HEK293 (cell line): ENCODE data around the gene TRIM7.

Experiments
- BCL11B ChIP-seq: fragments of 450-650 bp; formaldehyde crosslinking; IDR thresholded peaks from 2 replicates; pipeline ENCODE4 v1.5.1; 2016; ENCODE audit warnings: low read depth, missing biosample characterization, missing genetic modification characterization
- EGR2 ChIP-seq: fragments of 450-650 bp; formaldehyde crosslinking; IDR thresholded peaks from 2 replicates; pipeline ENCODE4 v1.5.1; 2016; ENCODE audit warnings: low read depth, missing biosample characterization, missing genetic modification characterization
- GFI1B ChIP-seq: fragments of 450-650 bp; formaldehyde crosslinking; IDR thresholded peaks from 2 replicates; pipeline ENCODE4 v1.5.1; 2016; ENCODE audit warnings: missing biosample characterization, missing genetic modification characterization
- KLF16 ChIP-seq: fragments of 450-650 bp; formaldehyde crosslinking; IDR thresholded peaks from 2 replicates; pipeline ENCODE4 v1.5.1; 2017; ENCODE audit warnings: missing biosample characterization, missing genetic modification characterization
- KLF8 ChIP-seq: fragments of 450-650 bp; formaldehyde crosslinking; IDR thresholded peaks from 2 replicates; pipeline ENCODE4 v1.5.1; 2016; ENCODE audit warnings: missing biosample characterization, missing genetic modification characterization
- KLF9 ChIP-seq: fragments of 450-650 bp; formaldehyde crosslinking; IDR thresholded peaks from 2 replicates; pipeline ENCODE4 v1.5.1; 2016; ENCODE audit warnings: missing biosample characterization, missing genetic modification characterization, low read depth
- OVOL3 ChIP-seq: fragments of 450-650 bp; formaldehyde crosslinking; IDR thresholded peaks from 2 replicates; pipeline ENCODE4 v1.5.1; 2016; ENCODE audit warnings: missing biosample characterization, missing genetic modification characterization
- SP7 ChIP-seq: fragments of 450-650 bp; formaldehyde crosslinking; IDR thresholded peaks from 2 replicates; pipeline ENCODE4 v1.5.1; 2016; ENCODE audit warnings: missing biosample characterization, missing genetic modification characterization
- ZFP3 ChIP-seq: fragments of 450-650 bp; formaldehyde crosslinking; IDR thresholded peaks from 2 replicates; pipeline ENCODE4 v1.5.1; 2016; ENCODE audit warnings: low read depth, missing biosample characterization, missing genetic modification characterization
- ZNF112 ChIP-seq: fragments of 450-650 bp; formaldehyde crosslinking; IDR thresholded peaks from 2 replicates; pipeline ENCODE4 v1.5.0; 2017; ENCODE audit warnings: missing biosample characterization, missing genetic modification characterization
- ZNF132 ChIP-seq: fragments of 450-650 bp; formaldehyde crosslinking; IDR thresholded peaks from 2 replicates; pipeline ENCODE4 v1.5.1; 2017; ENCODE audit warnings: missing biosample characterization, missing genetic modification characterization, borderline replicate concordance
- ZNF157 ChIP-seq: fragments of 450-650 bp; formaldehyde crosslinking; IDR thresholded peaks from 2 replicates; pipeline ENCODE4 v1.5.1; 2016; ENCODE audit warnings: missing biosample characterization, missing genetic modification characterization
- ZNF184 ChIP-seq: fragments of 450-650 bp; IDR thresholded peaks from 2 replicates; pipeline ENCODE4 v1.5.1; 2018; ENCODE audit warnings: missing biosample characterization, mild to moderate bottlenecking, missing genetic modification characterization
- ZNF202 ChIP-seq: fragments of 450-650 bp; formaldehyde crosslinking; IDR thresholded peaks from 2 replicates; pipeline ENCODE4 v1.5.1; 2016; ENCODE audit warnings: missing biosample characterization, missing genetic modification characterization, borderline replicate concordance
- ZNF354C ChIP-seq: fragments of 450-650 bp; formaldehyde crosslinking; IDR thresholded peaks from 2 replicates; pipeline ENCODE4 v1.5.1; 2016; ENCODE audit warnings: missing biosample characterization, missing genetic modification characterization, low read depth, borderline replicate concordance
- ZNF560 ChIP-seq: fragments of 450-650 bp; formaldehyde crosslinking; IDR thresholded peaks from 2 replicates; pipeline ENCODE4 v1.5.1; 2017; ENCODE audit warnings: missing biosample characterization, missing genetic modification characterization, borderline replicate concordance
- ZNF596 ChIP-seq: fragments of 450-650 bp; IDR thresholded peaks from 2 replicates; pipeline ENCODE4 v1.5.0; 2018; ENCODE audit warnings: missing biosample characterization, mild to moderate bottlenecking, missing genetic modification characterization, moderate library complexity
- ZNF76 ChIP-seq: fragments of 450-650 bp; formaldehyde crosslinking; IDR thresholded peaks from 2 replicates; pipeline ENCODE4; 2016; ENCODE audit warnings: low read depth, missing biosample characterization, missing genetic modification characterization, borderline replicate concordance
- ZNF776 ChIP-seq: fragments of 450-650 bp; formaldehyde crosslinking; IDR thresholded peaks from 2 replicates; pipeline ENCODE4 v1.5.0; 2017; ENCODE audit warnings: missing biosample characterization, missing genetic modification characterization, borderline replicate concordance
- ZNF792 ChIP-seq: fragments of 450-650 bp; formaldehyde crosslinking; IDR thresholded peaks from 2 replicates; pipeline ENCODE4 v1.5.1; 2016; ENCODE audit warnings: missing biosample characterization, missing genetic modification characterization
- TF ChIP-seq, protein P1 (sequence below): fragments of 450-650 bp; formaldehyde crosslinking; IDR thresholded peaks from 2 replicates; pipeline ENCODE4 v1.5.1; 2016; ENCODE audit warnings: missing biosample characterization, missing genetic modification characterization
- TF ChIP-seq, protein P2 (sequence below): fragments of 450-650 bp; formaldehyde crosslinking; IDR thresholded peaks from 2 replicates; pipeline ENCODE4 v1.5.1; 2016; ENCODE audit warnings: missing biosample characterization, missing genetic modification characterization
- TF ChIP-seq, protein P3 (sequence below): fragments of 450-650 bp; formaldehyde crosslinking; IDR thresholded peaks from 2 replicates; pipeline ENCODE4 v1.5.1; 2016; ENCODE audit warnings: missing biosample characterization, missing genetic modification characterization
- TF ChIP-seq, protein P4 (sequence below): fragments of 450-650 bp; formaldehyde crosslinking; IDR thresholded peaks from 2 replicates; pipeline ENCODE4 v1.5.1; 2016; ENCODE audit warnings: missing biosample characterization, missing genetic modification characterization
- TF ChIP-seq, protein P5 (sequence below): fragments of 450-650 bp; formaldehyde crosslinking; IDR thresholded peaks from 2 replicates; pipeline ENCODE4 v1.5.1; 2016; ENCODE audit warnings: missing biosample characterization, missing genetic modification characterization, borderline replicate concordance

The TRIM7 gene

DNA sequence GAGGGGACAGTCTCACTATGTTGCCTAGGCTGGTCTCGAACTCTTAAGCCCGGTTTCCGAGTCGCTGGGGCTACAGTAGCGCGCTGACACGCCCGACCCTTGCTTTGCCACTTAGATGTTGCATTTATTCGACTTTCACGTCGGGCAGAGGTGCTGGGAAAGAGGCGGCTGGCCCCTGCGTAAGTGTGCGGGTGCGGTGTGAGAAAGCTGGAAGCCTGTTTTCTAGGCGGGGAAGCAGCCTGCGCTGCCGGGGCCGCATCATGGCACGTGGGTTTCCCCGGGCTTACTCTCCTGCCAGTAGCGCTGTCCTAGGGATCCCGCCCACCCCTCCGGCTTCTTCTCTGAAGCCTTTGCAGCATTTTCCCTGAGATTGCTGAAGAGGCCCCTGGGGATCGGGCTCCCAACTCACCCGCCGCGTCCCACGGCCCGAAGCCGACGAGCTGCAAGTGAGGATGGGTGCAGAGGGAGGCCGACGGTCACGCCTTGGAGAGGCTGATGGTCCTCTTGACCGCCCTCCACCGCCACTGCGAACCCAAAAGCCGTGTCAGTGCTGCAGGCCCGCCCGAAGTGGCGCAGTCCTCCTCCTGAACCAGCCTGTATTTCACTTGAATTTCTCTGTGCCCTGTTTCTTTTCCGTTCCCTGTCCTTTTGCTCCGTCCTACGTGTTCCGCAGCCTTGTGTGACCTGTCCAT lies 12.3 kb upstream of the TRIM7 start (continued):
- TF ChIP-seq, protein P1, sequence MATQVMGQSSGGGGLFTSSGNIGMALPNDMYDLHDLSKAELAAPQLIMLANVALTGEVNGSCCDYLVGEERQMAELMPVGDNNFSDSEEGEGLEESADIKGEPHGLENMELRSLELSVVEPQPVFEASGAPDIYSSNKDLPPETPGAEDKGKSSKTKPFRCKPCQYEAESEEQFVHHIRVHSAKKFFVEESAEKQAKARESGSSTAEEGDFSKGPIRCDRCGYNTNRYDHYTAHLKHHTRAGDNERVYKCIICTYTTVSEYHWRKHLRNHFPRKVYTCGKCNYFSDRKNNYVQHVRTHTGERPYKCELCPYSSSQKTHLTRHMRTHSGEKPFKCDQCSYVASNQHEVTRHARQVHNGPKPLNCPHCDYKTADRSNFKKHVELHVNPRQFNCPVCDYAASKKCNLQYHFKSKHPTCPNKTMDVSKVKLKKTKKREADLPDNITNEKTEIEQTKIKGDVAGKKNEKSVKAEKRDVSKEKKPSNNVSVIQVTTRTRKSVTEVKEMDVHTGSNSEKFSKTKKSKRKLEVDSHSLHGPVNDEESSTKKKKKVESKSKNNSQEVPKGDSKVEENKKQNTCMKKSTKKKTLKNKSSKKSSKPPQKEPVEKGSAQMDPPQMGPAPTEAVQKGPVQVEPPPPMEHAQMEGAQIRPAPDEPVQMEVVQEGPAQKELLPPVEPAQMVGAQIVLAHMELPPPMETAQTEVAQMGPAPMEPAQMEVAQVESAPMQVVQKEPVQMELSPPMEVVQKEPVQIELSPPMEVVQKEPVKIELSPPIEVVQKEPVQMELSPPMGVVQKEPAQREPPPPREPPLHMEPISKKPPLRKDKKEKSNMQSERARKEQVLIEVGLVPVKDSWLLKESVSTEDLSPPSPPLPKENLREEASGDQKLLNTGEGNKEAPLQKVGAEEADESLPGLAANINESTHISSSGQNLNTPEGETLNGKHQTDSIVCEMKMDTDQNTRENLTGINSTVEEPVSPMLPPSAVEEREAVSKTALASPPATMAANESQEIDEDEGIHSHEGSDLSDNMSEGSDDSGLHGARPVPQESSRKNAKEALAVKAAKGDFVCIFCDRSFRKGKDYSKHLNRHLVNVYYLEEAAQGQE (tag by site-specific recombination): 0 out of 2 replicates have a peak, but pooled peaks have one; percentile 14
- TF ChIP-seq KLF8 (tag by site-specific recombination) (peak; percentile 45), OVOL3 (tag by site-specific recombination) (no peak), ZNF560 (tag by site-specific recombination) (no peak), ZNF596 (tag by site-specific recombination) (no peak), ZNF76 (tag by site-specific recombination) (peak; percentile 80; the same call in 1 of the 2 replicates), EGR2 (no peak), ZNF157 (no peak), ZNF132 (tag by site-specific recombination) (no peak), ZNF792 (tag by site-specific recombination) (no peak), ZNF112 (tag by site-specific recombination) (no peak), ZNF184 (tag by site-specific recombination) (no peak), ZFP3 (tag by site-specific recombination) (no peak), KLF9 (tag by site-specific recombination) (peak; percentile 71), SP7 (tag by site-specific recombination) (no peak), ZNF202 (tag by site-specific recombination) (no peak), ZNF354C (tag by site-specific recombination) (no peak), KLF16 (tag by site-specific recombination) (no peak), ZNF776 (no peak), BCL11B (tag by site-specific recombination) (no peak), GFI1B (tag by site-specific recombination) (no peak)
- TF ChIP-seq, protein P2, sequence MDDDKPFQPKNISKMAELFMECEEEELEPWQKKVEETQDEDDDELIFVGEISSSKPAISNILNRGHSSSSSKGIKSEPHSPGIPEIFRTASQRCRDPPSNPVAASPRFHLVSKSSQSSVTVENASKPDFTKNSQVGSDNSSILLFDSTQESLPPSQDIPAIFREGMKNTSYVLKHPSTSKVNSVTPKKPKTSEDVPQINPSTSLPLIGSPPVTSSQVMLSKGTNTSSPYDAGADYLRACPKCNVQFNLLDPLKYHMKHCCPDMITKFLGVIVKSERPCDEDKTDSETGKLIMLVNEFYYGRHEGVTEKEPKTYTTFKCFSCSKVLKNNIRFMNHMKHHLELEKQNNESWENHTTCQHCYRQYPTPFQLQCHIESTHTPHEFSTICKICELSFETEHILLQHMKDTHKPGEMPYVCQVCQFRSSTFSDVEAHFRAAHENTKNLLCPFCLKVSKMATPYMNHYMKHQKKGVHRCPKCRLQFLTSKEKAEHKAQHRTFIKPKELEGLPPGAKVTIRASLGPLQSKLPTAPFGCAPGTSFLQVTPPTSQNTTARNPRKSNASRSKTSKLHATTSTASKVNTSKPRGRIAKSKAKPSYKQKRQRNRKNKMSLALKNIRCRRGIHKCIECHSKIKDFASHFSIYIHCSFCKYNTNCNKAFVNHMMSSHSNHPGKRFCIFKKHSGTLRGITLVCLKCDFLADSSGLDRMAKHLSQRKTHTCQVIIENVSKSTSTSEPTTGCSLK: no peak
- TF ChIP-seq, protein P3, sequence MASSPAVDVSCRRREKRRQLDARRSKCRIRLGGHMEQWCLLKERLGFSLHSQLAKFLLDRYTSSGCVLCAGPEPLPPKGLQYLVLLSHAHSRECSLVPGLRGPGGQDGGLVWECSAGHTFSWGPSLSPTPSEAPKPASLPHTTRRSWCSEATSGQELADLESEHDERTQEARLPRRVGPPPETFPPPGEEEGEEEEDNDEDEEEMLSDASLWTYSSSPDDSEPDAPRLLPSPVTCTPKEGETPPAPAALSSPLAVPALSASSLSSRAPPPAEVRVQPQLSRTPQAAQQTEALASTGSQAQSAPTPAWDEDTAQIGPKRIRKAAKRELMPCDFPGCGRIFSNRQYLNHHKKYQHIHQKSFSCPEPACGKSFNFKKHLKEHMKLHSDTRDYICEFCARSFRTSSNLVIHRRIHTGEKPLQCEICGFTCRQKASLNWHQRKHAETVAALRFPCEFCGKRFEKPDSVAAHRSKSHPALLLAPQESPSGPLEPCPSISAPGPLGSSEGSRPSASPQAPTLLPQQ (tag by site-specific recombination): no peak
- TF ChIP-seq, protein P4, sequence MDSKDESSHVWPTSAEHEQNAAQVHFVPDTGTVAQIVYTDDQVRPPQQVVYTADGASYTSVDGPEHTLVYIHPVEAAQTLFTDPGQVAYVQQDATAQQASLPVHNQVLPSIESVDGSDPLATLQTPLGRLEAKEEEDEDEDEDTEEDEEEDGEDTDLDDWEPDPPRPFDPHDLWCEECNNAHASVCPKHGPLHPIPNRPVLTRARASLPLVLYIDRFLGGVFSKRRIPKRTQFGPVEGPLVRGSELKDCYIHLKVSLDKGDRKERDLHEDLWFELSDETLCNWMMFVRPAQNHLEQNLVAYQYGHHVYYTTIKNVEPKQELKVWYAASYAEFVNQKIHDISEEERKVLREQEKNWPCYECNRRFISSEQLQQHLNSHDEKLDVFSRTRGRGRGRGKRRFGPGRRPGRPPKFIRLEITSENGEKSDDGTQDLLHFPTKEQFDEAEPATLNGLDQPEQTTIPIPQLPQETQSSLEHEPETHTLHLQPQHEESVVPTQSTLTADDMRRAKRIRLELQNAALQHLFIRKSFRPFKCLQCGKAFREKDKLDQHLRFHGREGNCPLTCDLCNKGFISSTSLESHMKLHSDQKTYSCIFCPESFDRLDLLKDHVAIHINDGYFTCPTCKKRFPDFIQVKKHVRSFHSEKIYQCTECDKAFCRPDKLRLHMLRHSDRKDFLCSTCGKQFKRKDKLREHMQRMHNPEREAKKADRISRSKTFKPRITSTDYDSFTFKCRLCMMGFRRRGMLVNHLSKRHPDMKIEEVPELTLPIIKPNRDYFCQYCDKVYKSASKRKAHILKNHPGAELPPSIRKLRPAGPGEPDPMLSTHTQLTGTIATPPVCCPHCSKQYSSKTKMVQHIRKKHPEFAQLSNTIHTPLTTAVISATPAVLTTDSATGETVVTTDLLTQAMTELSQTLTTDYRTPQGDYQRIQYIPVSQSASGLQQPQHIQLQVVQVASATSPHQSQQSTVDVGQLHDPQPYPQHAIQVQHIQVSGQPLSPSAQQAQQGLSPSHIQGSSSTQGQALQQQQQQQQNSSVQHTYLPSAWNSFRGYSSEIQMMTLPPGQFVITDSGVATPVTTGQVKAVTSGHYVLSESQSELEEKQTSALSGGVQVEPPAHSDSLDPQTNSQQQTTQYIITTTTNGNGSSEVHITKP (tag by site-specific recombination): peak; percentile 46
- TF ChIP-seq, protein P5, sequence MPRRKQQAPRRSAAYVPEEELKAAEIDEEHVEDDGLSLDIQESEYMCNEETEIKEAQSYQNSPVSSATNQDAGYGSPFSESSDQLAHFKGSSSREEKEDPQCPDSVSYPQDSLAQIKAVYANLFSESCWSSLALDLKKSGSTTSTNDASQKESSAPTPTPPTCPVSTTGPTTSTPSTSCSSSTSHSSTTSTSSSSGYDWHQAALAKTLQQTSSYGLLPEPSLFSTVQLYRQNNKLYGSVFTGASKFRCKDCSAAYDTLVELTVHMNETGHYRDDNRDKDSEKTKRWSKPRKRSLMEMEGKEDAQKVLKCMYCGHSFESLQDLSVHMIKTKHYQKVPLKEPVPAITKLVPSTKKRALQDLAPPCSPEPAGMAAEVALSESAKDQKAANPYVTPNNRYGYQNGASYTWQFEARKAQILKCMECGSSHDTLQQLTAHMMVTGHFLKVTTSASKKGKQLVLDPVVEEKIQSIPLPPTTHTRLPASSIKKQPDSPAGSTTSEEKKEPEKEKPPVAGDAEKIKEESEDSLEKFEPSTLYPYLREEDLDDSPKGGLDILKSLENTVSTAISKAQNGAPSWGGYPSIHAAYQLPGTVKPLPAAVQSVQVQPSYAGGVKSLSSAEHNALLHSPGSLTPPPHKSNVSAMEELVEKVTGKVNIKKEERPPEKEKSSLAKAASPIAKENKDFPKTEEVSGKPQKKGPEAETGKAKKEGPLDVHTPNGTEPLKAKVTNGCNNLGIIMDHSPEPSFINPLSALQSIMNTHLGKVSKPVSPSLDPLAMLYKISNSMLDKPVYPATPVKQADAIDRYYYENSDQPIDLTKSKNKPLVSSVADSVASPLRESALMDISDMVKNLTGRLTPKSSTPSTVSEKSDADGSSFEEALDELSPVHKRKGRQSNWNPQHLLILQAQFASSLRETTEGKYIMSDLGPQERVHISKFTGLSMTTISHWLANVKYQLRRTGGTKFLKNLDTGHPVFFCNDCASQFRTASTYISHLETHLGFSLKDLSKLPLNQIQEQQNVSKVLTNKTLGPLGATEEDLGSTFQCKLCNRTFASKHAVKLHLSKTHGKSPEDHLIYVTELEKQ (tag by site-specific recombination): no peak
